Kidney epithelial cell (primary cell): ENCODE measurements around the gene CCDC97. TPM values are rescaled to one million over a fixed set of nuclear protein-coding genes. Genes with fewer than 3 reads are reported as not detected.

Source experiments
- DNase-seq: peaks from one replicate; pipeline ENCODE4 v3.0.0-alpha.2; 2010; ENCODE audit warnings: low read depth
- H3K27me3 ChIP-seq: 2 replicates; pipeline ENCODE4 v1.6.0; 2011; ENCODE audit warnings: low read length; ENCODE audit not compliant: control insufficient read depth, insufficient read depth
- H3K36me3 ChIP-seq: 2 replicates; pipeline ENCODE4 v1.5.1; 2011; ENCODE audit warnings: low read length; ENCODE audit not compliant: control insufficient read depth, insufficient read depth
- H3K4me3 ChIP-seq: 2 replicates; pipeline ENCODE4 v1.5.1; 2011; ENCODE audit warnings: low read depth, mild to moderate bottlenecking, control low read depth, low read length
- total RNA-seq: library from RNA; depleted of rRNA; stranded (reverse); fragments of >200 nt; gene quantifications from 2 replicates; pipeline ENCODE4 v1.2.3, GENCODE V29; 2015
- TF ChIP-seq, protein P1 (sequence below): IDR thresholded peaks from 2 replicates; pipeline ENCODE4 v1.5.1; 2011; ENCODE audit warnings: mild to moderate bottlenecking, moderate library complexity, low read length, control low read depth, inconsistent platforms; ENCODE audit not compliant: insufficient read depth, poor library complexity, severe bottlenecking

CCDC97 gene
- 14.8 and 17.3 TPM in 2 replicates for total RNA-seq

DNA sequence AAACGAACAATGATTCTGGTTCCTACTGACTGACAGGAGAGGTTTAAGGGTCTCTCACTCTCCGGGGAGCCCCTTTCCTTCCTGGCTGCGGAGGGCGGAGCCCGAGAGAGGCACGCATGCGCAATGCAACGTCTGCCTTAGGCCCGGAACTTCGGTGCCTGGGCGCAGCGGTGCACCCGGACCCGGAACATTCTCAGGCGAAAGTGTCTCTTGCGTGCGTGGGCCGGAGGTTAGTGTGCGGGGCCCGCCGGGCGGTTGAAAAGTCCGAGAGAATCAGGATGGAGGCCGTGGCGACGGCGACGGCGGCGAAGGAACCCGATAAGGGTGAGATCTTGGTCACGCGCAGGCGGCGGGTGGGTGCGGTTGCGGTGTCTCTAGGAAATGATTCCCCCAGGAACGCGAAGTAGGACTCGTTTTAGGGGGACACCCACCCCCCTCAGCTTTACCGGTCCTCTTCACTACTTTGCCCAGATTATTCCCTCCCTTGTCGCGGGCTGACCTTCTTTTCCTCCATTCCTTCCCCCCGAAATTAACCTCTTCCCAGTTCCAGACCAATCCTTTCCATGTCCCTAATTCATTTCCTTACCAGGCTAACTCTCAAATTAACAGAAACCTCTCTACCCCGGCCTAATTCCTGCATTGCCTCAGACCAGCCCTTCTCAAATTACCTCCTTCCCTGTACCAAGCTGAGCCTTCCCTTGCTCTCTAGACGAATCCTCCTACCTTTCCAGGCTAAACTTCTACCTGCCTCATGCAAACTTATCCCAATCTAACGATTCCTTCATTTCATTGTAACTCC is at the start of gene CCDC97:
CCDC97 (plus strand) TSS at position 140 of the 799 bp plus-strand sequence; CDS start at position 279, 139 bp downstream.
- TF ChIP-seq, protein P1, sequence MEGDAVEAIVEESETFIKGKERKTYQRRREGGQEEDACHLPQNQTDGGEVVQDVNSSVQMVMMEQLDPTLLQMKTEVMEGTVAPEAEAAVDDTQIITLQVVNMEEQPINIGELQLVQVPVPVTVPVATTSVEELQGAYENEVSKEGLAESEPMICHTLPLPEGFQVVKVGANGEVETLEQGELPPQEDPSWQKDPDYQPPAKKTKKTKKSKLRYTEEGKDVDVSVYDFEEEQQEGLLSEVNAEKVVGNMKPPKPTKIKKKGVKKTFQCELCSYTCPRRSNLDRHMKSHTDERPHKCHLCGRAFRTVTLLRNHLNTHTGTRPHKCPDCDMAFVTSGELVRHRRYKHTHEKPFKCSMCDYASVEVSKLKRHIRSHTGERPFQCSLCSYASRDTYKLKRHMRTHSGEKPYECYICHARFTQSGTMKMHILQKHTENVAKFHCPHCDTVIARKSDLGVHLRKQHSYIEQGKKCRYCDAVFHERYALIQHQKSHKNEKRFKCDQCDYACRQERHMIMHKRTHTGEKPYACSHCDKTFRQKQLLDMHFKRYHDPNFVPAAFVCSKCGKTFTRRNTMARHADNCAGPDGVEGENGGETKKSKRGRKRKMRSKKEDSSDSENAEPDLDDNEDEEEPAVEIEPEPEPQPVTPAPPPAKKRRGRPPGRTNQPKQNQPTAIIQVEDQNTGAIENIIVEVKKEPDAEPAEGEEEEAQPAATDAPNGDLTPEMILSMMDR: no peak
- H3K36me3 ChIP-seq: peaks cover 1% of the 10 kb centered on the region
- DNase-seq: no peak
- no peaks in the 10 kb centered on the region for H3K27me3 ChIP-seq
- H3K4me3 ChIP-seq: peak within 1 kb of the TSS; percentile 53

DNA sequence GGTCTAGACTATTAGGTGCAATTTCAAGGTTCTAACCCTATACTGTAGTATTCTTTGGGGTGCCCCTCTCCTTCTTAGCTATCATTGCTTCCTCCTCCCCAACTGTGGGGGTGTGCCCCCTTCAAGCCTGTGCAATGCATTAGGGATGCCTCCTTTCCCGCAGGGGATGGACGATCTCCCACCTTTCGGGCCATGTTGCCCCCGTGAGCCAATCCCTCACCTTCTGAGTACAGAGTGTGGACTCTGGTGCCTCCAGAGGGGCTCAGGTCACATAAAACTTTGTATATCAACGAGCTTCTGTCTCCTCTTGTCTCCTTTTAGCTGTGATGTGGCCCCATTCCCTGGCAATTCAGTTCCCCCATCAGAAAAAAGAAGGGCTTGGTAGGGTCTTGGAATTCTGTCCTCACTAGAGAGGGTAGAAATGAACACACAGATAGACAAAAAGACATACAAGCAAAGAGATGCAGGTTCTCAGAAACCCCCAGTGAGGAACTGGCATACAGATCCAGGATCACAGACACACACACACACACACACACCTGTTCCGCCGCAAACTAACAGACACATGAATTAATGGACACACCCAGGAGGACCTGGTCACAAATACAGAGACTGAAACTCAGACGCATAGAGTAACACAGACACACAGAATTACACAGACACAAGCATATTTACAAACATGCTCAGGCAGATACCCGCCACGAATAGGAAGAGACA is 48.3 kb upstream of the CCDC97 start:
- Histone ChIP-seq H3K27me3 (no peaks in the 10 kb centered on the region), H3K36me3 (peaks cover 4% of the 10 kb centered on the region), H3K4me3 (peak overlapping the region; percentile 67)
- DNase-seq: no peak
- TF ChIP-seq, protein P1: no peak

DNA sequence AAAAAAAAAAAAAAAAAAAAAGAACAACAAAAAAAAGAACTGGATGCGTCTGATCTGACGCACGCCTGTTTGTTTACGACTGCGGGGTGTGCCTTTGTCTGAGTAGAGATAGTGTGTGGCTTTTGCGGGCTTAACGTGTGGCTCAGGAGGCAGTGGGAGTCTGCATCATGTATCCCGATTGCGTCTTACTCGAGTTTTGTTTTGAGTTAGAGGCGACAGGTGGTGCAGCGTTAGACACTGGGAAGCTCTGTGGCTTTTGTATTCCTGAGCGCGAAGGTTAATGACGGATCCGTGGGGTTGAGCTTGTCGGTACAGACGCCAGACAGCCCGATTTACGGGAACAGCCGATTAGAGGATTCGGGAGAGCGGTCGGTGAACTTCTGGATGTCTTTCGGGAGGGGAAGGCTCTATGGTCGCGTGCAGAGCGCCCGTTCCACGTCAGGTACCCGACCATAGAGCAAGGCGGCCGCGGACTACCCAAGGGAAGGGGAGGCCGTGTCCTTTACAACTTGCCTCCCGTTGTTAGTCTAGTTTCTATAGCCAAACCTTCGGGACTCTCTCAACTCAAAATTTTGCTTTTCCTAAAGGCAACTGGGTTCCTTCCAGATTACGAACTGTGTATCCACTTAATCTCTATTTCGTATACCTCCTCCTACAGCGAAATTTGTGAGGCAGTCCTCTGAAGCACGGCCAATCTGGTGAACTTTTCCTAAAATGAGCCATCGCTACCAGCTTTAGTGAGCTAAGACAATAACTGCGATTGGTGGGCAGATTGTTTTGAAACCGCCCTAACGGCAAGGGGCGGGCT is 46.7 kb upstream of the CCDC97 start:
- Histone ChIP-seq H3K27me3 (no peaks in the 10 kb centered on the region), H3K36me3 (peaks cover 4% of the 10 kb centered on the region), H3K4me3 (peak overlapping the region; percentile 67)
- TF ChIP-seq, protein P1: no peak
- DNase-seq: no peak

DNA sequence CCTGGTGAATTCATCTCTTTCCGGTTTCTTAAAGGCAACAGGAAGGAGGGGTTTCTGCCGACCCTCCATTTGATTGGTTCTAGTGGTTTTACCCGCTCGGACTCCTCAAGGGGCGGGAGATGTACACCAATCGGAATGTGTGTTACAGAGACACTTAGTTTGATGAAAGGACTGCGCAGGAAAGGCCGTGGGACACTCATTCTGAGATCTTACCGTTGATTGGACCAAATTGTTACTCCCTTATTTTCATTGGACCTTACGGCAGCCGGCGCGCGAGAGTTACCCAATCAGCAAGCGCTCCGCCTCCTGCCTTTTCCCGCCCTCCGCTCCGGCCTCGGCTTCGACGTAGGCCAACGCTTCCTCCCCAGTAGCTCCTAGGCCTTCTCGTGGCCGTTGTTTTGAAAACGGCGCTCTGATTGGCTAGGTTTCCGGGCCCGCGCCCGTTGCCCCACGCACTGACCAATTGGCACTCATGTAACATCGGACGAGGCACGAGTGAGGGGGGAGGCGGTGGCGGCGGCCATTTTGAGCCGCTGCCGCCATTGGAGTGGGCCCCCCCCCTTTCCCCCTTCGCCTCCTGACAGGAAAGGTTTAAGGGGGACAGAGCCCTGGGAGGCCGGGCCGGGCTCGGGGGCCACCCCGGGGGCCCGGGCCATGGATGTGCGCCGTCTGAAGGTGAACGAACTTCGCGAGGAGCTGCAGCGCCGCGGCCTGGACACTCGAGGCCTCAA is 46.0 kb upstream of the CCDC97 start, which contains the start of gene HNRNPUL1:
HNRNPUL1 (plus strand) TSS at position 523 of the 731 bp plus-strand sequence; CDS start at position 655, 132 bp downstream.
- TF ChIP-seq, protein P1: peak; percentile 35
- Histone ChIP-seq H3K4me3 (peak within 1 kb of the TSS; percentile 83), H3K36me3 (peaks cover 1% of the 10 kb centered on the region), H3K27me3 (no peaks in the 10 kb centered on the region)
- peak; percentile 100 for DNase-seq
